A549 (cell line): ENCODE measurements around the gene CEACAM5. TPM values are rescaled to one million over a fixed set of nuclear protein-coding genes. Genes with fewer than 3 reads are reported as not detected.
A peak's percentile ranks its signal among the peaks of the same experiment; 100 is the strongest.

Experiments used
- ATAC-seq, 2 experiments: fragments of 200-7000 bp in 1 of 2; fragments of >200 bp in 1 of 2; cut with Nextera tagmentation in 1 of 2; cut with Tn5 transposase in 1 of 2; 3 replicates each; pipeline versions ENCODE4 v1.8.0 to v1.9.1; 2018 to 2020; ENCODE audit warnings: mild to moderate bottlenecking in 1 of 2, moderate library complexity in 1 of 2
- CTCF ChIA-PET: fragments of 300-600 bp; sonication (Branson Sonifier 250); formaldehyde crosslinking; extraction: SDS; loops from one replicate; lab custom pipeline; 2021; ENCODE audit warnings: antibody characterized with exemption, inconsistent platforms; lab: Yijun Ruan, JAX
- POLR2A ChIA-PET: fragments of 350-600 bp; formaldehyde crosslinking; extraction: SDS; loops from one replicate; lab custom pipeline; 2021; ENCODE audit warnings: antibody characterized with exemption, inconsistent platforms; lab: Yijun Ruan, JAX
- DNase-seq, 2 experiments: peaks; one replicate each; pipeline versions ENCODE4 v3.0.0 to v3.0.0-alpha.2; 2011 to 2016; ENCODE audit warnings: low read depth in 1 of 2, low spot score in 1 of 2
- FAIRE-seq: peaks from 2 replicates; lab custom pipeline; 2011; peaks lifted over from hg19 to GRCh38; lab: Jason Lieb, UNC
- H3K27ac ChIP-seq, 2 experiments: fragments of >200 bp; sonication (Bioruptor Twin); formaldehyde crosslinking; 3 replicates each; pipeline ENCODE4 v1.5.1; 2016 to 2017
- H3K4me1 ChIP-seq: fragments of >200 bp; sonication (Bioruptor Twin); formaldehyde crosslinking; 3 replicates; pipeline ENCODE4 v1.6.1; 2016
- H3K4me2 ChIP-seq: fragments of >200 bp; sonication (Bioruptor Twin); formaldehyde crosslinking; 3 replicates; pipeline ENCODE4 v1.6.1; 2016
- H3K4me3 ChIP-seq: fragments of >200 bp; sonication (Bioruptor Twin); formaldehyde crosslinking; 3 replicates; pipeline ENCODE4 v1.5.1; 2016
- H3K9me3 ChIP-seq: fragments of >200 bp; sonication (Bioruptor Twin); formaldehyde crosslinking; 3 replicates; pipeline ENCODE4 v1.6.1; 2016
- BCL3 ChIP-seq: fragments of >200 bp; sonication (Bioruptor Twin); formaldehyde crosslinking; IDR thresholded peaks from 3 replicates; pipeline ENCODE4 v1.6.1; 2016
- CHD4 ChIP-seq: fragments of 200-600 bp; sonication (generic); IDR thresholded peaks from 2 replicates; pipeline ENCODE4 v1.6.1; 2016; ENCODE audit warnings: antibody characterized with exemption, mild to moderate bottlenecking, borderline replicate concordance
- EHMT2 ChIP-seq: fragments of 200-600 bp; sonication (generic); IDR thresholded peaks from 2 replicates; pipeline ENCODE4 v1.6.1; 2016; ENCODE audit warnings: antibody characterized with exemption, low read depth, mild to moderate bottlenecking, moderate library complexity
- FOSL2 ChIP-seq, 2 experiments: fragments of 450-650 bp in 1 of 2; fragments of >200 bp in 1 of 2; sonication (Bioruptor Twin) in 1 of 2; formaldehyde crosslinking; IDR thresholded peaks; 2 replicates each; pipeline versions ENCODE4 v1.5.0 to v1.6.1; 2016 to 2020; ENCODE audit warnings: mild to moderate bottlenecking in 1 of 2, moderate library complexity in 1 of 2
- HES2 ChIP-seq: fragments of >200 bp; sonication (Bioruptor Twin); formaldehyde crosslinking; IDR thresholded peaks from 2 replicates; pipeline ENCODE4 v1.6.1; 2016
- HOXA7 ChIP-seq: fragments of 250-450 bp; sonication (Bioruptor Pico); IDR thresholded peaks from 2 replicates; pipeline ENCODE4 v1.5.0; 2020; ENCODE audit warnings: mild to moderate bottlenecking, moderate library complexity
- JUN ChIP-seq, 2 experiments: fragments of >200 bp; sonication (Bioruptor Twin); formaldehyde crosslinking; IDR thresholded peaks; 2 replicates in 1 of 2; 3 replicates in 1 of 2; pipeline ENCODE4 v1.6.1; 2016 to 2017
- NR3C1 ChIP-seq: fragments of >200 bp; sonication (Bioruptor Twin); formaldehyde crosslinking; IDR thresholded peaks from 3 replicates; pipeline ENCODE4 v1.6.1; 2017
- RAD21 ChIP-seq, 2 experiments: fragments of >200 bp in 1 of 2; sonication (Bioruptor Twin) in 1 of 2; formaldehyde crosslinking in 1 of 2; IDR thresholded peaks in 1 of 2; conservative IDR thresholded peaks in 1 of 2; 2 replicates in 1 of 2; 3 replicates in 1 of 2; pipeline ENCODE4 v1.6.1; 2012 to 2018; ENCODE audit warnings: inconsistent platforms in 1 of 2
- RCOR1 ChIP-seq: fragments of 150-350 bp; IDR thresholded peaks from 2 replicates; pipeline ENCODE4 v1.6.1; 2014; ENCODE audit warnings: antibody characterized with exemption, low read length, low read depth
- REST ChIP-seq: fragments of 200-600 bp; sonication (generic); IDR thresholded peaks from 2 replicates; pipeline ENCODE4 v1.6.1; 2016; ENCODE audit warnings: antibody characterized with exemption, mild to moderate bottlenecking, moderate library complexity
- RNF2 ChIP-seq: fragments of 200-600 bp; sonication (generic); IDR thresholded peaks from 2 replicates; pipeline ENCODE4 v1.6.1; 2016; ENCODE audit warnings: low read depth, mild to moderate bottlenecking, antibody characterized with exemption, moderate library complexity, borderline replicate concordance
- USF2 ChIP-seq: fragments of 450-650 bp; IDR thresholded peaks from 2 replicates; pipeline ENCODE4 v1.6.1; 2014; ENCODE audit warnings: antibody characterized with exemption
- WGBS: methylation state at CpG from one replicate; pipeline ENCODE4 v1.1.6; 2017; ENCODE audit errors: missing lambda C conversion rate; 5-methylcytosine and 5-hydroxymethylcytosine counted together
- polyA plus RNA-seq, 4 experiments: library from polyadenylated mRNA; depleted of rRNA in 3 of 4; stranded (reverse); fragments of >200 nt; fragmentation: RNase III in 1 of 4; extraction: RNeasy Plus Mini Kit Qiagen cat#74134 plus additional on column Dnase treatment in 1 of 4; gene quantifications; 2 replicates in 3 of 4; 3 replicates in 1 of 4; pipeline ENCODE4 v1.2.3, GENCODE V29; 2011 to 2017
- TF ChIP-seq, protein P1 (sequence below): fragments of >200 bp; sonication (Bioruptor Twin); formaldehyde crosslinking; IDR thresholded peaks from 3 replicates; pipeline ENCODE4 v1.5.1; 2016
- TF ChIP-seq, protein P2 (sequence below): IDR thresholded peaks from 2 replicates; pipeline ENCODE4 v1.6.1; 2012; ENCODE audit warnings: low read depth, borderline replicate concordance
- TF ChIP-seq, protein P3 (sequence below): fragments of 150-350 bp; IDR thresholded peaks from 2 replicates; pipeline ENCODE4 v1.6.1; 2014; ENCODE audit warnings: low read depth, mild to moderate bottlenecking, low read length

Gene CEACAM5
- polyA plus RNA-seq, 2 of the 4 experiments (the other 2 are of a cell fraction): 1.3 TPM; not detected in 1

- no peak for TF ChIP-seq USF2
- no peak for TF ChIP-seq HES2
- no peak for TF ChIP-seq RNF2
Measured at GRCh38 chr19:41771410-41771809, 63.0 kb downstream of the CEACAM5 start (continued).

DNA sequence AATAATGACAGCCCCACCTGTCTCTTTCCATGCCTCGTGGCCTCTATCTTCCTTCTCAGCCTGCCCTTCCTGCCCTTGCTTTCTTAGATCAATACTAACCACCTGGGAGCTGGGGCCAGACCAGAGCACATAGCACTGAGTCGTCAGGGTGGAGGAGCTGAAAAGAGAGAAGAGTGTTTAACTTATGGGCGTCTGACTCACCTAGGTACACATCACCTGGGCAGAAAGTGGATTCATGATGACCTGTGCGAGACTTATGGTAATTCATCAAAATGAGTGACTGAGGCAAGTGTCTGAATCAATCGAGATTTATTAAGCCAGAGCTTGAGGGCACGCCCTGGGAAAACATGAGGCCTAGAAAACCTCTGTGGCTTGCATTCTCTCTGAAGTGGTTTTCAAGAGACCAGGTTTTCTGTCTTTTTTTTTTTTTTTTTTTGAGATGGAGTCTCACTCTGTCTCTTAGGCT is 66.1 kb downstream of the CEACAM5 start:
- H3K4me1 ChIP-seq: peaks cover 5% of the 10 kb centered on the region; the same call in 2 of the 3 replicates

More for the DNA sequence above, 66.1 kb downstream of the CEACAM5 start:
- CTCF ChIA-PET: interaction anchor here (0.8 to 19.2 kb wide), 9 partner anchors 11 to 326 kb away, joined by 3 to 474 read pairs (median 4); partner anchors contain the start of genes CEACAM3 and CEACAM6
- FAIRE-seq: peak; percentile 98
- POLR2A ChIA-PET: no interaction called here
- WGBS: 16% methylated on average over 6 of the region's 6 CpGs
- TF ChIP-seq, protein P1, sequence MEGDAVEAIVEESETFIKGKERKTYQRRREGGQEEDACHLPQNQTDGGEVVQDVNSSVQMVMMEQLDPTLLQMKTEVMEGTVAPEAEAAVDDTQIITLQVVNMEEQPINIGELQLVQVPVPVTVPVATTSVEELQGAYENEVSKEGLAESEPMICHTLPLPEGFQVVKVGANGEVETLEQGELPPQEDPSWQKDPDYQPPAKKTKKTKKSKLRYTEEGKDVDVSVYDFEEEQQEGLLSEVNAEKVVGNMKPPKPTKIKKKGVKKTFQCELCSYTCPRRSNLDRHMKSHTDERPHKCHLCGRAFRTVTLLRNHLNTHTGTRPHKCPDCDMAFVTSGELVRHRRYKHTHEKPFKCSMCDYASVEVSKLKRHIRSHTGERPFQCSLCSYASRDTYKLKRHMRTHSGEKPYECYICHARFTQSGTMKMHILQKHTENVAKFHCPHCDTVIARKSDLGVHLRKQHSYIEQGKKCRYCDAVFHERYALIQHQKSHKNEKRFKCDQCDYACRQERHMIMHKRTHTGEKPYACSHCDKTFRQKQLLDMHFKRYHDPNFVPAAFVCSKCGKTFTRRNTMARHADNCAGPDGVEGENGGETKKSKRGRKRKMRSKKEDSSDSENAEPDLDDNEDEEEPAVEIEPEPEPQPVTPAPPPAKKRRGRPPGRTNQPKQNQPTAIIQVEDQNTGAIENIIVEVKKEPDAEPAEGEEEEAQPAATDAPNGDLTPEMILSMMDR: no peak
- no peak for TF ChIP-seq BCL3
- TF ChIP-seq RNF2: no peak
- no peak for TF ChIP-seq RCOR1
- no peak for TF ChIP-seq CHD4
- no peak for TF ChIP-seq JUN (IDR thresholded peaks at IDR 0.05)
- no peak for TF ChIP-seq REST
- no peak for TF ChIP-seq HOXA7
- TF ChIP-seq RAD21 (conservative IDR thresholded peaks at IDR 0.05 in 1 of 2, IDR thresholded peaks at IDR 0.05 in 1 of 2): no peak
- no peak for TF ChIP-seq NR3C1
- TF ChIP-seq FOSL2 (IDR thresholded peaks at IDR 0.05): no peak
- no peak for TF ChIP-seq FOSL2 (CRISPR knock-in tag; IDR thresholded peaks at IDR 0.05)
- TF ChIP-seq EHMT2: no peak
- TF ChIP-seq, protein P2, sequence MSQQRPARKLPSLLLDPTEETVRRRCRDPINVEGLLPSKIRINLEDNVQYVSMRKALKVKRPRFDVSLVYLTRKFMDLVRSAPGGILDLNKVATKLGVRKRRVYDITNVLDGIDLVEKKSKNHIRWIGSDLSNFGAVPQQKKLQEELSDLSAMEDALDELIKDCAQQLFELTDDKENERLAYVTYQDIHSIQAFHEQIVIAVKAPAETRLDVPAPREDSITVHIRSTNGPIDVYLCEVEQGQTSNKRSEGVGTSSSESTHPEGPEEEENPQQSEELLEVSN: no peak
- TF ChIP-seq, protein P3, sequence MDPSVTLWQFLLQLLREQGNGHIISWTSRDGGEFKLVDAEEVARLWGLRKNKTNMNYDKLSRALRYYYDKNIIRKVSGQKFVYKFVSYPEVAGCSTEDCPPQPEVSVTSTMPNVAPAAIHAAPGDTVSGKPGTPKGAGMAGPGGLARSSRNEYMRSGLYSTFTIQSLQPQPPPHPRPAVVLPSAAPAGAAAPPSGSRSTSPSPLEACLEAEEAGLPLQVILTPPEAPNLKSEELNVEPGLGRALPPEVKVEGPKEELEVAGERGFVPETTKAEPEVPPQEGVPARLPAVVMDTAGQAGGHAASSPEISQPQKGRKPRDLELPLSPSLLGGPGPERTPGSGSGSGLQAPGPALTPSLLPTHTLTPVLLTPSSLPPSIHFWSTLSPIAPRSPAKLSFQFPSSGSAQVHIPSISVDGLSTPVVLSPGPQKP: no peak
- H3K4me3 ChIP-seq: no peak overlapping the region
- peak; percentile 57 for DNase-seq
- no peak overlapping the region for H3K4me2 ChIP-seq
- H3K9me3 ChIP-seq: no peaks in the 10 kb centered on the region
- H3K27ac ChIP-seq: no peak overlapping the region
- no peak; a peak in 1 of 6 replicates for ATAC-seq
